ENCODE measurements around the gene HMG20A. TPM values are rescaled to one million over a fixed set of nuclear protein-coding genes. Genes with fewer than 3 reads are reported as not detected.
"Not testable (repeated sequence)": the region's sequence is repeated elsewhere in the genome, so short reads cannot be mapped to it uniquely, and the experiment has no call there.

HMG20A gene
- polyA plus RNA-seq, 4 donors: 59.4 to 72.3 (median 68.2) TPM

DNA sequence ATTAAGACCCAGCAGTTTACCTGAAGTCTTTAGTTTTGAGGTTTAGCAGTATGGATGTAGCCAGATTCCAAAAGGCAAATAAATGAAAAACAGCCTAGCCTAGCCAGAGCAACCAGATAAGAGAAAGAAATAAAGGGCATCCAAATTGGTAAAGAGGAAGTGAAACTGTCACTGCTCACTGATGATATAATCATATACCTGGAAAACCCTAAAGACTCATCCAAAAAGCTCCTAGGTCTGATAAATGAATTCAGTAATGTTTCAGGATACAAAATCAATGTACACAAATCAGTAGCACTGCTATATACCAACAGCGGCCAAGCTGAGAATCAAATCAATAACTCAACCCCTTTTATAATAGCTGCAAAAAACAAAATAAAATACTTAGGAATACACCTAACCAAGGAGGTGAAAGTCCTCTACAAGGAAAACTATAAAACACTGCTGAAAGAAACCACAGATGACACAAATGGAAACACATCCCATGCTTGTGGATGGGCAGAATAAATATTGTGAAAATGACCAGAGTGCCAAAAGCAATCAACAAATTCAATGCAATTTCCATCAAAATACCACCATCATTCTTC lies 14.4 kb upstream of the HMG20A start:
- DNase-seq (ENCODE audit: low read depth in 4 of 4, low spot score in 2 of 4): not testable (repeated sequence)

DNA sequence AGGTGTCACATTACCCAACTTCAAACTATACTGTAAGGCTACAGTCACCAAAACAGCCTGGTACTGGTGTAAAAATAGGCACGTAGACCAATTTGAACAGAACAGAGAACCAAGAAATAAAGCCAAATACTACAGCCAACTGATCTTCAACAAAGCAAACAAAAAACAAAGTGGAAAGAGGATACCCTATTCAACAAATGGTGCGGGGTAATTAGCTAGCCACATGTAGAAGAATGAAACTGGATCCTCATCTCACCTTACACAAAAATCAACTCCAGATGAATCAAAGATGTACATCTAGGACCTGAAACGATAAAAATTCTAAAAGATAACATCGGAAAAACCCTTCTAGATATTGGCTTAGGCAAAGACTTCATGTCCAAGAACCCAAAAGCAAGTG lies 13.8 kb upstream of the HMG20A start:
- DNase-seq (ENCODE audit: low read depth in 4 of 4, low spot score in 2 of 4): no peak

GRCh38 chr15:77409259-77410156 lies 11.2 kb upstream of the HMG20A start:
- no peak for DNase-seq (ENCODE audit: low read depth in 4 of 4, low spot score in 2 of 4)

DNA sequence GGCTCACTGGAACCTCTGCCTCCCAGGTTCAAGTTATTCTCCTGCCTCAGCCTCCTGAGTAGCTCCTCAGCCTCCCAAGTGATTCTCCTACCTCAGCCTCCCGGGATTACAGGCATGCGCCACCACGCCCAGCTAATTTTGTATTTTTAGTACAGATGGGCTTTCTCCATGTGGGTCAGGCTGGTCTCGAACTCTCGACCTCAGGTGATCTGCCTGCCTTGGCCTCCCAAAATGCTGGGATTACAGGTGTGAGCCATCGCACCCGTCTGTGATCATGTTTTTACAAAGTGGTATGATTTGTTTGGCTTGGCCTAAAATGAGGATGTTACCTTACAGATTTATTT lies 10.6 kb upstream of the HMG20A start:
- DNase-seq (ENCODE audit: low read depth in 4 of 4, low spot score in 2 of 4): not testable (repeated sequence)

DNA sequence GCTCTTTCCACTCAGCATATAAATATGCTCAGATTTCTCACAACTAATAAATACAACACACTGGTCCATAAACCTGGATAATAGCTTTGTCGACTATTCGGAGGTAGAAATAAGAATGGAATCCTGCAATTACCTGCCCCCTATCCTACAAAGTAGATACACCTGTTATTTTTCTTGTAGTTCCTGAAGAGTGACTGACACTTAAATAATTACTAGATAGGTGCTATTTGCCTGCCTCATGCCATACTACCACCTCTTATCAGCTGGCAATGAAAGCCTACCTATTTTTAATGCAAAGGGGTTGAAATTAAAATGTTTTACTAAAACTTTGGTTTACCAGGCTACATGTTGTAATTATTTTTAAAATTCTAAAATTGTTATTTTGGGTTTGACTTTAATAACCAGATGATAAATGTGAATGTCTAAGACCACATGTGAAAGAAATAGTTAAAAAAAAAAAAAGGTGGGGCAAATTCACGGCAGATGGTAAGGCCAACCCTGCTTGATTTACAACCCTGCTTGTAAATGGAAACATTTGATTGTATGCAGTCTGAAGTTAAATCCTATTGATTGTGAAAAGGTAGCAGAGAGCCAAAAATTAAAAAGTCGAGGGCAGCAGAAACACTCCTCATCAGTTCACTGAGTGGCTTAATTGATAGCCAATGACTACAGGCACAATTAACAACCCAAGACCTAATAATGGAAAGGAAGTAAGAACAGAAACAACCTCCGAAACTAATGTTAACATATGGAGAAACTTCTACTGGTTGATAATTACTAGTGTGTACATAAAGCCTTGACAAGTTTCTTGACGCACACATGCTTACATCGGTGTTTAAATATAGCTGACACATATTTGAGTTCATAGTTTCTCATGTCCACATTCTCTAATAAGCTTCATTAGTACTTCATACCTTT lies 9.7 kb upstream of the HMG20A start:
- DNase-seq (ENCODE audit: low read depth in 4 of 4, low spot score in 2 of 4): no peak

DNA sequence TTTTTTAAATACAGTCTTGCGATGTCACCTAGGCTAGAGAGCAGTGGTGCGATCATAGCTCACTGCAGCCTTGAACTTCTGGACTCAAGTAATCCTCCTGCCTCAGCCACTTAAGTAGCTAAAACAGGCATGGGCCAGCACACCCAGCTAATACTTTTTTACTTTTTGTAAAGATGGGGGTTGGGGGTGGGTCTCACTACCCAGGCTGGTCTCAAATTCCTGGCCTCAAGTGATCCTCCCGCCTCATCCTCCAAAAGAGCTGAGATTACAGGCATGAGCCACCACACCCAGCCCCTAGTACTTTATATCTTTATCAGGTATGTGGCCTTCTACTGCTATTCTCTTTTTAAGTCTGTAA lies 9.1 kb upstream of the HMG20A start:
- no peak for DNase-seq (ENCODE audit: low read depth in 4 of 4, low spot score in 2 of 4)

DNA sequence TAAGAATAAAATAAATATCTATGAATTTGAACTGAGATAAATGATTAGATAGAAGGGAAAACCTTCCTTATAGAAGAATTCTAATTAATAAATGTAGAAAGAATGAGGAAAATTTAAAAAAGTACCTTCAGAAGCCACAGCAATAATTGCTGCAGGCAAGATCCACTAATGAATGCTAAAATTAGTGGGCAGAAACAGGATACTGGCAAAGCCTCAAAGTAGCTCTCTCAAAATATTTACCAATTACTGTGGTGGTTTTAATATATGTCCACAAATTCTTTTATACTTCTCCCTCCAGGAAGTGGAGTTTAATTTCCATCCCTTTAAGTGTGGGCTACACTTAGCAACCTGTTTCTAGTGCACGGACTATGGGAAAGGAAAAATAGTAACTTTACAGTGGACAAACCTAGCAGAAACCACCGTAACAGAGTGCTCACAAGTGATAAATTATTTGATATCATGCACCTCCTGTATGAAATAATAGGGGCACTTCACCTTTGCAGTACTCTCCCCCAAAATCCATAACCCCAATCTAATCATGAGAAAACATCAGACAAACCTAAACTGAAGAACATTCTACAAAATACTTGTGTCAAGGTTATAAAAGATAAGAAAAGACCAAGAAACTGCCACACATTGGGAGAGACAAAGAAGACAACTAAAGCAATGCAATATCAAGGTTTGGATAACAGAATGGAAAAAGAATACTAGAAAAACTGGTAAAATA lies 7.6 kb upstream of the HMG20A start:
- no peak for DNase-seq (ENCODE audit: low read depth in 4 of 4, low spot score in 2 of 4)

DNA sequence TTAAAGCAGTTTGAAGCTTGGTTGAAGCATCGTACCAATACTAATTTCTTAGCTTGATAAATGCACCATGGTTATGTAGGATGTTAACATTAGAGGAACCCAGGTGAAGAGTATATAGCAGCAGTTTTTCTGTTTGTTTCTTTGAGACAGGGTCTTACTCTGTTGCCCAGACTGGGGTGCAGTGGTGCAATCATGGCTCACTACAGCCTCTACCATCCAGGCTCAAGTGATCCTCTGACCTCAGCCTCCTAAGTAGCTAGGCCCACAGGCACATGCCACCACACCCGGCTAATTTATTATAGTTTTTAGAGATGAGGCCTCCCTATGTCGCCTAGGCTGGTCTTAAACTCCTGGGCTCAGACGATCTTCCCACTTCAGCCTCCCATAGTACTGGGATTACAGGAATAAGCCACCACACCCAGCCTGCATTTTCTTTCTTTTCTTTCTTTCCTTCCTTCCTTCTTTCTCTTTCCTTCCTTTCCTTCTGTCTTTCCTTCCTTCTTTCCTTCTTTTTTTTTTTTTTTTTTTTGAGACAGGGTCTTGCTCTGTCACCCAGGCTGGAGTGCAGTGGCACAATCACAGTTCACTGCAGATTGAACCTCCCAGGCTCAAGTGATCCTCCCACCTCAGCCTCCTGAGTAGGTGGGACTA lies 6.9 kb upstream of the HMG20A start:
- DNase-seq (ENCODE audit: low read depth in 4 of 4, low spot score in 2 of 4): no peak

- DNase-seq (ENCODE audit: low read depth in 4 of 4, low spot score in 2 of 4): no peak
Observed at GRCh38 chr15:77414789-77415442, 5.8 kb upstream of the HMG20A start.

DNA sequence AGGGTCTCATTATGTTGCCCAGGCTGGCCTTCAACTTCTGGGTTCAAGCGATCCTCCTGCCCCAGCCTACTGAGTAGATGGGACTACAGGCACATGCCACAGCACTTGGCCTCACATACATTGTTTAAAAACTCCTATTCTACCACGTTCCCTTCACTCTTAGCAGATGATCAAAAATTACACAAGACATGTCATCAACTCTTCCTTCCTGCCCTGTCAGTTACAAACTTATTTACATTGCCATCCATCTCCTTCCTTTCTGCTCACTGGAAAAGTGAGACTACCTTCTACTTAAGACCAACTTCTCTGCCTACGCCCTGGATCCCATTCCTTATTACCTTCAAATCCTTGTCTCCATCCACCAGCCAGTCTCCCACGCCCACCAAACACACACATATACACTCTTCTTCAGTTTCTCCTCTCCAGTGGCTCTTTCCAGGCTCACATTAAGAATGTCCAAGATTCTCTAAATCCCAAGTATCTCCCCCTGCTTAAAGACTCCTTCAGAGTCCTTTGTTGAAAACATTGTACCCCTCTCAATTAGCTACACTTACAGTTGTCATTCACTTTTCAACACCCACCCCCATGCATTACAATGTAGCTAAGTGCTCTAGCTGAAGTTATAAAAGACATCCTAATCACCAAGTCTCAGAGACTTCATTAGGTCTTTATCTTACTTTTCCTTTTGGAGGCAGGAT lies 5.1 kb upstream of the HMG20A start:
- no peak for DNase-seq (ENCODE audit: low read depth in 4 of 4, low spot score in 2 of 4)

- DNase-seq (ENCODE audit: low read depth in 4 of 4, low spot score in 2 of 4): no peak
Observed at GRCh38 chr15:77416148-77416455, 4.6 kb upstream of the HMG20A start.

GRCh38 chr15:77416954-77417353 lies 3.7 kb upstream of the HMG20A start:
- no peak for DNase-seq (ENCODE audit: low read depth in 4 of 4, low spot score in 2 of 4)

DNA sequence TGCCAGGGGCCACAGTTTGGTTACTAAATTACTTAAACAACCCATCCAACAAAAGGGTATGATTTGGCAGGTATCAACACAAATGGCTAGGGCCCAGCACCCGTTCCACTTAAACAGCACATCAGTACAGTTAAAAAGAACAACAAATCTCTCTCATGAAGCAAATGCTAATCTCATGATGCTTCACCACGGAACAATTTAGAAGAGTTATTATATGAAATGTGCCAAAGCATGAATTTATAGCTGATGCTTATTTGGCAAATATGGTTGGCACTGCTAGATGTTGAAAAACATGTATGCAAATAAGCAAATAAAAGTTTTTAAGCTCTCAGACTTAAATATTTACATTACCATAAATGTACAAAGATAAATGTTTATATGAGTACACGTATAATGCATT lies 3.1 kb upstream of the HMG20A start:
- DNase-seq (ENCODE audit: low read depth in 4 of 4, low spot score in 2 of 4): no peak

DNA sequence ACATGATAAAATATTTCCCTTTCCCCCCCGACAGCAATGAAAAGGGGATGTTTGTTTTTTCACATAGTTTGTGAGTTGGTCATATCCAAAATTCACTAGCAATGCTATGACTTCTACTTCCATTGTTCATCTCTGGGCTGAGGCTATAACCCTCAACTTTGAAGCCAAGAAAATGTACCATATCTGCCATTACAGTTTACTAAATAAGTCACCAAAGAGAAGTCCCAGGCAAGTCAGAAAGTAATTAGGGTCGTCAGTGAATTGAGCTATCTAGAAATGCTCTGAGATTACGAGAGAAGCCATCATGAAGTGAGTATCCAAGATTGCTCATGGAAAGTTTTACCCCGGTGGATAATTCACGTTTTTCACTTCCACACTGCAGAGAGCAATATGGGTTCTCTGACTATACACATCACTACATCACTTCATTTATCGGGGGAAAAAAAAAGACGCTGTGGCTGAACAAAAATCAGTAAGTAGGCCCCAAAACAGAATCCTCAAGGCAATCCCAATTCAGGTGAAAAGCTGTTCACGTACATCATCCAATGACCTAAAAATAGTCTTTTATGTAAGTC lies 2.2 kb upstream of the HMG20A start:
- peak in 1 of 4 donors; percentile 27 for DNase-seq (ENCODE audit: low read depth in 4 of 4, low spot score in 2 of 4)

GRCh38 chr15:77418966-77419835 lies 1.5 kb upstream of the HMG20A start:
- DNase-seq (ENCODE audit: low read depth in 4 of 4, low spot score in 2 of 4): peak in 2 of 4 donors; percentile 47 to 50

- DNase-seq (ENCODE audit: low read depth in 4 of 4, low spot score in 2 of 4): peak; percentile 97 to 99 (median 98)
Observed at GRCh38 chr15:77419836-77420609, 665 bp upstream of the HMG20A start, which contains the start of gene PEAK1. TSS of gene PEAK1 (minus strand) at chr15:77420104. CDS start at chr15:77181926, 238,178 bp downstream.

DNA sequence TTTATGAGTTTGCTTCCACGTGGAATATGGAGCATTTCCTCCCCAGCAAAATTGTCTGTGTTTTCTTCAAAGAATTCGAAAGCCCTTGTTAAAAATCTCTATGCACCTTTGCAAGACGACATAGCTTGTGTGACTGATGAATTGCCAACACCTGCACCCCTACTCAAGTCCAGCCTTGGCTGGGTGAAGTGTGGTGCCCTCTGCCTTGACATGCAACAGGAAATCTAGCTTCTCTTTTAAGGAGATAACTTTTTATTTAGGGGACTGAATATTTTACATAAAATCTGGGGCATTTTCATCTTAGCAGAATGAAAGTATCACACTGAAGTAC lies 647 bp downstream of the HMG20A start:
- no peak for DNase-seq (ENCODE audit: low read depth in 4 of 4, low spot score in 2 of 4)
